ENCODE measurements around the gene PDGFRB. TPM values are rescaled to one million over a fixed set of nuclear protein-coding genes. Genes with fewer than 3 reads are reported as not detected.

PDGFRB gene
- total RNA-seq, 3 donors from 2014 or later = 53.7 to 243 (median 146) TPM

- Histone ChIP-seq H3K36me3 (no peaks in the 10 kb centered on the region), H3K27me3 (no peaks in the 10 kb centered on the region), H3K4me3 (peak overlapping the region in 1 of 3 donors; percentile 41), H3K27ac (peak overlapping the region; percentile 70 to 93), H3K9me3 (no peaks in the 10 kb centered on the region), H3K4me1 (no peaks in the 10 kb centered on the region)
- no peak for DNase-seq (ENCODE audit: low spot score in 2 of 2)
- TF ChIP-seq POLR2A (IDR thresholded peaks at IDR 0.05) = no peak
- no peak for TF ChIP-seq POLR2AphosphoS5 (IDR thresholded peaks at IDR 0.05)
- no peak for TF ChIP-seq CTCF (IDR thresholded peaks at IDR 0.05)
- intact Hi-C loops (cut with DNase I; ENCODE audit: low total_unique reads) = no loop called here
Measured at GRCh38 chr5:150158170-150158949, 2.7 kb upstream of the PDGFRB start.

GRCh38 chr5:150157168-150157567 is 1.5 kb upstream of the PDGFRB start:
- Histone ChIP-seq H3K27ac (peak overlapping the region; percentile 70 to 93), H3K9me3 (no peaks in the 10 kb centered on the region), H3K4me1 (no peaks in the 10 kb centered on the region), H3K36me3 (no peaks in the 10 kb centered on the region), H3K4me3 (no peak overlapping the region), H3K27me3 (no peaks in the 10 kb centered on the region)
- no peak for TF ChIP-seq POLR2A (IDR thresholded peaks at IDR 0.05)
- TF ChIP-seq CTCF (IDR thresholded peaks at IDR 0.05) = no peak
- TF ChIP-seq POLR2AphosphoS5 (IDR thresholded peaks at IDR 0.05) = no peak
- intact Hi-C loops (cut with DNase I; ENCODE audit: low total_unique reads) = no loop called here
- DNase-seq (ENCODE audit: low spot score in 2 of 2) = no peak

GRCh38 chr5:150156540-150156939 is 895 bp upstream of the PDGFRB start:
- intact Hi-C loops (cut with DNase I; ENCODE audit: low total_unique reads) = no loop called here
- Histone ChIP-seq H3K4me1 (no peaks in the 10 kb centered on the region), H3K27me3 (no peaks in the 10 kb centered on the region), H3K9me3 (no peaks in the 10 kb centered on the region), H3K27ac (peak overlapping the region; percentile 78 to 93), H3K36me3 (no peaks in the 10 kb centered on the region), H3K4me3 (peak overlapping the region in 2 of 3 donors; percentile 55 to 67)
- TF ChIP-seq CTCF (IDR thresholded peaks at IDR 0.05) = no peak
- TF ChIP-seq POLR2A (IDR thresholded peaks at IDR 0.05) = no peak
- no peak for TF ChIP-seq POLR2AphosphoS5 (IDR thresholded peaks at IDR 0.05)
- no peak for DNase-seq (ENCODE audit: low spot score in 2 of 2)

GRCh38 chr5:150156027-150156368 is 353 bp upstream of the PDGFRB start:
- H3K4me1 ChIP-seq = no peaks in the 10 kb centered on the region
- TF ChIP-seq POLR2A (IDR thresholded peaks at IDR 0.05) (no peak), POLR2AphosphoS5 (IDR thresholded peaks at IDR 0.05) (no peak), CTCF (IDR thresholded peaks at IDR 0.05) (no peak)
- intact Hi-C loops (cut with DNase I; ENCODE audit: low total_unique reads) = no loop called here
- H3K4me3 ChIP-seq = peak overlapping the region; percentile 55 to 67 (median 66)
- no peaks in the 10 kb centered on the region for H3K9me3 ChIP-seq
- H3K27ac ChIP-seq = peak overlapping the region; percentile 78 to 93
- H3K36me3 ChIP-seq = no peaks in the 10 kb centered on the region
- no peak for DNase-seq (ENCODE audit: low spot score in 2 of 2)
- no peaks in the 10 kb centered on the region for H3K27me3 ChIP-seq

GRCh38 chr5:150154618-150155128 is 972 bp downstream of the PDGFRB start:
- DNase-seq (ENCODE audit: low spot score in 2 of 2) = no peak
- Histone ChIP-seq H3K9me3 (no peaks in the 10 kb centered on the region), H3K27ac (peak overlapping the region; percentile 78 to 93), H3K4me1 (no peaks in the 10 kb centered on the region), H3K27me3 (no peaks in the 10 kb centered on the region), H3K4me3 (peak overlapping the region; percentile 55 to 67 (median 66)), H3K36me3 (no peaks in the 10 kb centered on the region)
- intact Hi-C loops (cut with DNase I; ENCODE audit: low total_unique reads) = no loop called here
- TF ChIP-seq POLR2AphosphoS5 (IDR thresholded peaks at IDR 0.05) (no peak), POLR2A (IDR thresholded peaks at IDR 0.05) (no peak), CTCF (IDR thresholded peaks at IDR 0.05) (no peak)

Measured in breast epithelium (tissue), 4 donors.